H1 (cell line): ENCODE results near the gene SLC25A53. TPM values are rescaled to one million over a fixed set of nuclear protein-coding genes. Genes with fewer than 3 reads are reported as not detected.

Source experiments
- CHD7 ChIP-seq: fragments of 300-600 bp; sonication (generic); IDR thresholded peaks from 2 replicates; pipeline ENCODE4 v1.7.1; 2012; ENCODE audit warnings: low read length, moderate library complexity, mild to moderate bottlenecking, inconsistent platforms; ENCODE audit not compliant: insufficient replicate concordance
- POU5F1 ChIP-seq: IDR thresholded peaks from 2 replicates; pipeline ENCODE4 v1.6.1; 2011; ENCODE audit warnings: low read depth, mild to moderate bottlenecking, low read length, moderate library complexity
- RAD21 ChIP-seq, 2 experiments: IDR thresholded peaks in 1 of 2; conservative IDR thresholded peaks in 1 of 2; 2 replicates each; pipeline ENCODE4 v1.6.1; 2011; ENCODE audit warnings: low read depth in 2 of 2, low read length in 2 of 2, improper control_type of control experiment in 1 of 2, inconsistent platforms in 1 of 2, mild to moderate bottlenecking in 1 of 2, moderate library complexity in 1 of 2
- SUZ12 ChIP-seq: fragments of 200-600 bp; sonication (generic); IDR thresholded peaks from 2 replicates; pipeline ENCODE4 v1.6.1; 2012; ENCODE audit warnings: mild to moderate bottlenecking, inconsistent platforms, low read length, moderate library complexity, mixed read lengths
- TAF7 ChIP-seq: optimal IDR thresholded peaks from 2 replicates; pipeline ENCODE3; 2011; ENCODE audit warnings: low read depth, mild to moderate bottlenecking, inconsistent platforms, low read length, moderate library complexity, borderline replicate concordance
- polyA plus RNA-seq, 7 experiments: library from polyadenylated mRNA; depleted of rRNA in 3 of 7; stranded (reverse) in 5 of 7; unstranded in 2 of 7; fragments of >200 nt in 5 of 7; fragments of 200-250 nt in 2 of 7; gene quantifications; 1 replicate in 5 of 7; 2 replicates in 1 of 7; 4 replicates in 1 of 7; pipeline versions ENCODE4 v1.2.1 to v1.2.3, GENCODE V29; 2011 to 2013; ENCODE audit warnings: missing spikeins in 2 of 7, mixed read lengths in 2 of 7
- total RNA-seq: library from RNA; stranded (reverse); fragmentation: NEBNext Ultra II Directional; extraction: Animal tissue kit (Norgen Biotek cat#: 25700); gene quantifications from 2 replicates; pipeline ENCODE4 v1.2.1, GENCODE V29; 2021

SLC25A53 gene
- total and polyA plus RNA-seq, 2 of the 8 experiments (the other 6 are each of a cell fraction or from before 2014, with no cell fraction given) = 2.4 to 4.2 TPM

- no peak for TF ChIP-seq POU5F1
- TF ChIP-seq CHD7 = no peak
- TF ChIP-seq SUZ12 = no peak
- no peak for TF ChIP-seq RAD21 (IDR thresholded peaks at IDR 0.05 in 1 of 2, conservative IDR thresholded peaks at IDR 0.05 in 1 of 2; ENCODE audit: low read depth in 2 of 2, low read length in 2 of 2)
- no peak for TF ChIP-seq TAF7
These were observed 15.3 kb upstream of the SLC25A53 start (continued) for GRCh38 chrX:104172121-104172520.
